Choroid plexus epithelial cell (primary cell): ENCODE data around the gene SF3A2.

Source experiments
- DNase-seq: peaks from one replicate; pipeline ENCODE4 v3.0.0-alpha.2; 2010; ENCODE audit warnings: low read depth
- H3K4me3 ChIP-seq: 2 replicates; pipeline ENCODE4 v1.5.1; 2011; ENCODE audit warnings: low read depth, mild to moderate bottlenecking, control low read depth, low read length, moderate library complexity
- CTCF ChIP-seq: conservative IDR thresholded peaks from 2 replicates; pipeline ENCODE4 v1.5.1; 2011; ENCODE audit warnings: low read depth, mild to moderate bottlenecking, control low read depth, inconsistent platforms, low read length, moderate library complexity

The SF3A2 gene

DNA sequence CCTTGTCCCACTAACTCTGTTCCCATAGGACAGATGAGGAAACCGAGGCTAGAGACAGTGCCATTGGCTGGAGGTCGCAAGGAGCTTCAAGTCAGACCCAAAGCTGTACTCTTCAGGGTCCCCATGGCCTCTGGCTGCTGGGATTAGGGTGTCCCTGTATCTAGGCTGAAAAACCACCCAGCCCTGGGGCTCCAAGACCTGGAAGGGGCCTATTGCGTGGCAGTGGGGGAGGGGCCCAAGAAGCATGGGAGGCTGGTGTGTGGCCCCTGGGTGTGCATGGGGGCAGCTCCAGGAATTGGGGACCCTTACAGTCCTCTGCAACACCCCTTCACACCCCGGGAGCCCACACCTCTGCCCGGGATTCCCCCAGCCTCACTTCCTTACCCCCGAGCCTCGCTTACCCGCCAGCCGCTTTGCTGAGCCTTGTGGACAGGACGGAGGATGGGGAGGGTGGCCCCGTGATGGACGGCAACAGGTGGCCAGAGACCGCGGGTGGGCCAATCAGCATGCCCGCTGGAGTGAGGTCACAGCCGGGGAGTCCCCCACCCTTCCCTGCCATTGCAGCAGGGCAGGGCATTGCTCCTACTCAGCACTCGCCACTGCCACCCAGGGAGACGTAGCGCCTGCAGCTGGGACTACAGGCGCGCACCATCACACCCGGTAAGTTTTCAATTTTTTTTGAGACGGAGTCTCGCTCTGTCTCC lies 19.5 kb downstream of the SF3A2 start, which contains the start of gene JSRP1:
TSS of gene JSRP1 (minus strand) at position 436 of the 704 bp plus-strand sequence. CDS start 1,103 bp downstream, outside the sequence.
- no peak for TF ChIP-seq CTCF
- H3K4me3 ChIP-seq, result no peak within 1 kb of the TSS
- no peak for DNase-seq

DNA sequence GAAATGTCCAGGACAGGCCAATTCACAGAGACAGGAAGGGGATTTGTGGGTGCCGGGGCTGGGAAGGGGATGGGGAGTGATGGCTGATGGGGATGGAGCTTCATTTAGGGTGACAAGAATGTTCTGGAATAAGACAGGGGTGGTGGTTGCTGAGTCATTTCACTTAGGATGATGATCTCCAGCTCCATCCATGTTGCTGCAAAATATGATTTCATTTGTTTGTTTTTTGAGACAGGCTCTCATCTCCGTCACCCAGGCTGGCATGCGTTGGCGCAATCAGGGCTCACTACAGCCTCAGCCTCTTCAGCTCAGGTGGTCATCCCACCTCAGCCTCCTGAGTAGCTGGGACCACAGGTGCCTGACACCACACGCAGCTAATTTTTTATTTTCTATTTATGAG lies 22.7 kb downstream of the SF3A2 start:
- no peak overlapping the region for H3K4me3 ChIP-seq
- DNase-seq, result no peak
- no peak for TF ChIP-seq CTCF

DNA sequence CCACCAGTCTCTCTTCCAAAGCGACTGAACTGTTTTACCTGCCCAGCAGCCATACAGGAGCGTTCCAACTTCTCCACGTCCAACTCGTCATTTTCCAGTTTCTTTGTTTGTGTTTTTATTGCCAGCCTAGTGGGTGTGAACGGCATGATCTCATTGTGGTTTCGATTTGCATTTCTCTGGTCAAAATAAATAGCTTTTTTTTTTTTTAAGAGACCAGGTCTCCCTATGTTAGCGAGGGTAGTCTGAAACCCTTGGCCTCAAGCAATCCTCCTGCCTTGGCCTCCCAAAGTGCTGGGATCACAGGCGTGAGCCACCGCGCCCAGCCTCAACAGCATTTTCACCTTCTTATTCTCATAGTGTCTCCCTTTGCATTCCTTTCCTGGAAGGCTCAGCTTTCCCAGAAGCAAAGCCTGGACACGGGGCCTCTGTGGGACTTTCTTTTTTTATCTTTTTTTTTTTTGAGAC lies 23.7 kb downstream of the SF3A2 start:
- no peak overlapping the region for H3K4me3 ChIP-seq
- no peak for TF ChIP-seq CTCF
- DNase-seq, result no peak

- peak; percentile 76 for TF ChIP-seq CTCF
- peak; percentile 46 for DNase-seq
- no peak overlapping the region for H3K4me3 ChIP-seq
These were observed 25.0 kb downstream of the SF3A2 start for GRCh38 chr19:2261438-2262172.

- peak; percentile 87 for DNase-seq
- no peak for TF ChIP-seq CTCF
- peak overlapping the region; percentile 17 for H3K4me3 ChIP-seq
These were observed 29.8 kb downstream of the SF3A2 start for GRCh38 chr19:2266183-2266993.

DNA sequence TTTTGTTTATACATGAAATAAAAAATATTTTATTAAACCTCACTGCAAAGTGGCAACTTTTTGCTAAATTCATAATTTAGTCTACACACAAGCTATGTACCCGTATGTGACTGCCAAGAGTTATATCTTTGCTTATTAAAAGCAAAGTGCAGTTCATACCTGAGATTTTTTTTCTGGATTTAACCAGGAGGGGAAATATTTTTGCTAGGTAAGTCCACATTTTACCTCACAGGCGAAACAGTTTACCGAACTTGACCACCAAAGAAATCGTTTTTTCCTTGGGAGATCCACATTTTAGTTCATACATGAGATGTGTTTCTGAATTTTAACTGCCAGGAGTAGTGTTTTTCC lies 31.8 kb downstream of the SF3A2 start:
- no peak for TF ChIP-seq CTCF
- no peak for DNase-seq
- no peak overlapping the region for H3K4me3 ChIP-seq
